Measurements from ENCODE around the gene CYP46A1. TPM values are rescaled to one million over a fixed set of nuclear protein-coding genes. Genes with fewer than 3 reads are reported as not detected.

CYP46A1 gene
- total RNA-seq, 4 donors from 2014 or later = 0.18 to 2.2 (median 0.45) TPM

GRCh38 chr14:99741227-99741976 is 57.3 kb downstream of the CYP46A1 start:
- intact Hi-C loops (cut with DNase I; ENCODE audit: low total_unique reads) (no loop called here), in situ Hi-C loops (cut with MboI; ENCODE audit: low sequenced_read_pairs in 4 of 4) (no loop called here)
- ATAC-seq (no peak), DNase-seq (no peak)
- Histone ChIP-seq H3K4me3 (no peak overlapping the region), H3K27ac (peak overlapping the region; percentile 21 to 86 (median 84)), H3K36me3 (no peaks in the 10 kb centered on the region), H3K9me3 (no peaks in the 10 kb centered on the region), H3K27me3 (no peaks in the 10 kb centered on the region), H3K4me1 (peaks cover 46 to 60% of the 10 kb centered on the region in 2 donors)
- TF ChIP-seq POLR2A (IDR thresholded peaks at IDR 0.05) = no peak

GRCh38 chr14:99742074-99742473 is 58.0 kb downstream of the CYP46A1 start:
- ATAC-seq (no peak), DNase-seq (no peak)
- intact Hi-C loops (cut with DNase I; ENCODE audit: low total_unique reads) = no loop called here
- TF ChIP-seq POLR2A (IDR thresholded peaks at IDR 0.05) = no peak
- no peak for TF ChIP-seq CTCF (IDR thresholded peaks at IDR 0.05 in 4 of 5, conservative IDR thresholded peaks at IDR 0.05 in 1 of 5)
- H3K36me3 ChIP-seq = no peaks in the 10 kb centered on the region
- no peaks in the 10 kb centered on the region for H3K9me3 ChIP-seq
- in situ Hi-C loops (cut with MboI; ENCODE audit: low sequenced_read_pairs in 4 of 4) = no loop called here
- H3K4me3 ChIP-seq = no peak overlapping the region
- no peaks in the 10 kb centered on the region for H3K27me3 ChIP-seq
- no peak overlapping the region for H3K27ac ChIP-seq
- peaks cover 42 to 59% of the 10 kb centered on the region in 2 donors for H3K4me1 ChIP-seq

DNA sequence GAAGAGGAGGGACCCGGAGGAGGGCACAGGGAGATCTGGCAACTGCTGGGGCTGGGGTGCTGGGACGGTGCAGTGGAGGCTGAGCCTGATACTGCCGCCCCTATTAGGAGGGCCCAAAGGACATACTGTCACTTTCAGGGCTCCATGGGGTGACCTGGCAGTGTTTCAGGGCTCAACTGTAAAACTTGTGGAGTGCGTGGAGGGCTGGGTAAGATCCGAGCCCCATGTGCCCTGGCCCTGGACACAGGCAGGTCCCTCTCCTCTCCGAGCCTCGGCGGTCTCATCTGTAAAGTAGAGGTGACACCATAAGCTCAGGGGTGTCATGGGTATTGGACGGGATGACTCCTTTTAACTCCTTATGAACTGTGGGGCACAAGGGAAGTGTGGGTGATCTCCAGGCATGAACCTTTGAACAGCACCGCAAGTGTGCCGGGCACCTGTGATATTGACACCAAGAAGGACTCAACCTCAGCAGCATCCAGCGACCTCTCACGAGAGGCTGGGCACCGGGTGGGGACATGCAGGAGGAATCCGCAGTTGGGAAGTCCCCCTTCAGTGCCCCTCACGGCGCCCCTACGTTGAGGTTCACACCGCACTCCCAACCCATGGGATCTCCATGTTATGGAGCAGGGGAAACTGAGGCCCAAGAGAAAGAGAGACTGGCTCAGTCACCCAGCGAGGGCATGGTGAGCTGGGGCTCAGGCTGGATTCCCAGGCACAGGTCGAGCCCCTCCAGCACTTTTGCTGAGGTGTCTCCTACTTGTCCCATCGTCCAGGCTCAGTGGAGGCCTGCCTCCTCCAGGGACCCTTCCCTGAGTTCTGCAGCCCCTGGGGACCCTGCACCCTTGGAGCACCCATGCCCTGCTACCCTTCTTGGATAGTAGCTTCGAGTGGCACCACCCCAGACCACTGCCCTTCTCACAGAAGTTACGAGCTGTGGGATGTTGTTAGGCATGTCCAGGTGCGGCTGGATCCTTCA is 58.7 kb downstream of the CYP46A1 start:
- DNase-seq (no peak), ATAC-seq (no peak)
- in situ Hi-C loops (cut with MboI; ENCODE audit: low sequenced_read_pairs in 4 of 4) (no loop called here), intact Hi-C loops (cut with DNase I; ENCODE audit: low total_unique reads) (no loop called here)
- no peak overlapping the region for H3K4me3 ChIP-seq
- no peaks in the 10 kb centered on the region for H3K27me3 ChIP-seq
- H3K9me3 ChIP-seq = no peaks in the 10 kb centered on the region
- H3K4me1 ChIP-seq = peaks cover 43 to 58% of the 10 kb centered on the region in 2 donors
- TF ChIP-seq POLR2A (IDR thresholded peaks at IDR 0.05) = no peak
- no peak overlapping the region for H3K27ac ChIP-seq
- H3K36me3 ChIP-seq = no peaks in the 10 kb centered on the region

DNA sequence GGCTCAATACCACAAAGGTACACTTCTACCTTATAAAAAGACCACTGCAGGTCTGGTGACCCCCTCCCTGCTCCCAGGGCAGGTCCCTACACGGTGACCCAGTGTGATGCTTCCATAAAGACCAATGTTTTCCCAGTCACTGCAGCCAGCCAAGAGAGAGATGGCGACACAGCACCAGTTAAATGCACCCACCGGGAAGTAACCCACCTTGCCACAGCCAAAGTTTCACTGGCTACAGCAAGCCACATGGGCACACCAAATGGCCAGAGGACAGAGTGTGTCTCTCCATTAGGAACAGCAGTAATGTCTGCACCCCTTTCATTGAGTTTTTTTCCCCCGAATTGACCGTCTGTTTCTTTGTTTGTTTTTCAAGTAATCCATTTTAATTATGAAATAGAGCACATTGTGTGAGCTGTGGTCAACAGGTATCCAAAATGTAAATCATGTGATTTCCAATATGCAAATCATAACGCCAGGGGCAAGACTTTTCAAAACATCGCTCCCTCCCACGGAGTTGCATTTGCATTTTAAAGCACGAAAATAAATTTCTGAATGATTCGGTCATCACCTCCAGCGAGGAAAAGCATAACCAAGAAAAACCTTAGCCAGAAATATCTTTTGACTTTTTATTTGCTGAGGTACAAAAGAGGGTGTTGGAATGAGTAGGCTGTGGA is 60.2 kb downstream of the CYP46A1 start:
- Histone ChIP-seq H3K36me3 (no peaks in the 10 kb centered on the region), H3K4me1 (peaks cover 35 to 56% of the 10 kb centered on the region in 2 donors), H3K27me3 (no peaks in the 10 kb centered on the region), H3K9me3 (no peaks in the 10 kb centered on the region), H3K4me3 (no peak overlapping the region), H3K27ac (no peak overlapping the region)
- in situ Hi-C loops (cut with MboI; ENCODE audit: low sequenced_read_pairs in 4 of 4) = no loop called here
- no peak for ATAC-seq
- no peak for DNase-seq
- intact Hi-C loops (cut with DNase I; ENCODE audit: low total_unique reads) = no loop called here
- TF ChIP-seq CTCF (IDR thresholded peaks at IDR 0.05 in 4 of 5, conservative IDR thresholded peaks at IDR 0.05 in 1 of 5) = no peak
- TF ChIP-seq POLR2A (IDR thresholded peaks at IDR 0.05) = no peak

DNA sequence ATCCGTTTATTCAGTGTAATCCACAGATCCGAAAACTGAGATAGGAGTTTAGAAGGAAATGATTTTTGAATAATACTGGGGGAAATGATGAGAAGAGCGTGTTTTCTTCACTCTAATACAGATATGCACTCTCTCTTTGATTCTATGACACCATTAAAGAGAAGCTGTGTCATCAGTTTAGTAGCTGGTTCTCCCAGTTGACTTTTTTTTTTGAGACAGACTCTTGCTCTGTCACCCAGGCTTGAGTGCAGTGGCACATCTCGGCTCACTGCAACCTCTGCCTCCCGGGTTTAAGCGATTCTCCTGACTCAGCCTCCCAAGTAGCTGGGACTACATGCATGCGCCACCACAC is 60.8 kb downstream of the CYP46A1 start:
- intact Hi-C loops (cut with DNase I; ENCODE audit: low total_unique reads) (no loop called here), in situ Hi-C loops (cut with MboI; ENCODE audit: low sequenced_read_pairs in 4 of 4) (no loop called here)
- Histone ChIP-seq H3K27ac (peak overlapping the region in 1 of 4 donors; percentile 52), H3K9me3 (no peaks in the 10 kb centered on the region), H3K36me3 (no peaks in the 10 kb centered on the region), H3K4me1 (peaks cover 33 to 56% of the 10 kb centered on the region in 2 donors), H3K27me3 (no peaks in the 10 kb centered on the region), H3K4me3 (no peak overlapping the region)
- TF ChIP-seq POLR2A (IDR thresholded peaks at IDR 0.05) (no peak), CTCF (IDR thresholded peaks at IDR 0.05 in 4 of 5, conservative IDR thresholded peaks at IDR 0.05 in 1 of 5) (no peak)
- ATAC-seq = no peak
- no peak for DNase-seq
